ENCODE results near the gene AMN. TPM values are rescaled to one million over a fixed set of nuclear protein-coding genes. Genes with fewer than 3 reads are reported as not detected.

AMN gene
- total RNA-seq, 2 experiments from 2014 or later = 0.15 to 0.30 TPM

DNA sequence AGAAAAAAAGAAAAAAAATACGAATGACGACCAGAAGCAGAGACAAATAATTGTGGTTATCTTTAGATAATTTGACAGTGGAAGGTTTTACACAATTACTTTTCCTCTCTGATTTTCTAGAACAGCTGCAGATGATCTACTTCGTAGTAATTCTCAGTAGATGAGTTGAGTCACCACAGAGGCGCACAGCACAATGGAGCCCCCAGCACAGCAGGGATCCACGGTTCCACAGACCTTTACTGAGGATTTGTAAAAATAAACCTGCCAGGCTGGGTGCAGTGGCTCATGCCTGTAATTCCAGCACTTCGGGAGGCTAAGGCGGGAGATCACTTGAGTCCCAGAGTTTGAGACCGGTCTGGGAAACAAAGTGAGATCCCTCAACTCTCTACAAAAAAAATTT is 29.3 kb downstream of the AMN start:
- Mint-ChIP-seq H3K9me3 (no peaks in the 10 kb centered on the region), H3K4me1 (peaks cover 24% of the 10 kb centered on the region), H3K27me3 (no peaks in the 10 kb centered on the region), H3K4me3 (no peak overlapping the region), H3K36me3 (ENCODE audit: low read depth) (peaks cover 3% of the 10 kb centered on the region), H3K27ac (no peak overlapping the region)
- ChIA-PET CTCF (no interaction called here), POLR2A (no interaction called here)
- DNase-seq = no peak

GRCh38 chr14:102952276-102952675 is 29.8 kb downstream of the AMN start:
- H3K27me3 Mint-ChIP-seq = no peaks in the 10 kb centered on the region
- no peaks in the 10 kb centered on the region for H3K9me3 Mint-ChIP-seq
- POLR2A ChIA-PET = no interaction called here
- CTCF ChIA-PET = no interaction called here
- no peak for DNase-seq
- peaks cover 19% of the 10 kb centered on the region for H3K4me1 Mint-ChIP-seq
- no peak overlapping the region for H3K27ac Mint-ChIP-seq
- H3K36me3 Mint-ChIP-seq (ENCODE audit: low read depth) = peaks cover 3% of the 10 kb centered on the region
- no peak overlapping the region for H3K4me3 Mint-ChIP-seq

DNA sequence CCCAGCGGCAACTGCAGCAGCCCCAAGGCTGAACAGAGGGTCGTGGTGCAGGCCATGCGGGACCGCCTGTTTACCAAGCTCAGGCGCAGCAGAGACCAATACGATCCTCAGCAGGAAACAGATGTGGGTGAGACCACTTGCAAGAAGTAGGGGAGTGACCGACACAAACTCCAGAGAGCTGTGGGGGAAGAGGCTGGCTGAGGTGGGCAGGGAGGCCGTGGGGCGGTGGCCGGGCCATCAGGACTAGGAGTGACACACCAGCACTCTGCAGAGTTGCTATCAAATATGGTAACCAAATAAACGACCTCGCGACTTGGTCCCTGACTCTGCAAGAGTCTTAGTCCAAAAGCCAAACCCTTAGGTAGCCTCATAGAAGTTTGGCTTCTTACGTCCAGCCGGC is 30.6 kb downstream of the AMN start:
- Mint-ChIP-seq H3K27ac (no peak overlapping the region), H3K4me3 (no peak overlapping the region), H3K27me3 (no peaks in the 10 kb centered on the region), H3K36me3 (ENCODE audit: low read depth) (peaks cover 3% of the 10 kb centered on the region), H3K9me3 (no peaks in the 10 kb centered on the region), H3K4me1 (peaks cover 13% of the 10 kb centered on the region)
- DNase-seq = no peak
- CTCF ChIA-PET = no interaction called here
- POLR2A ChIA-PET = no interaction called here

- DNase-seq = no peak
- POLR2A ChIA-PET = no interaction called here
- Mint-ChIP-seq H3K27me3 (no peaks in the 10 kb centered on the region), H3K36me3 (ENCODE audit: low read depth) (peaks cover 3% of the 10 kb centered on the region), H3K4me1 (peaks cover 7% of the 10 kb centered on the region), H3K27ac (no peak overlapping the region), H3K9me3 (no peaks in the 10 kb centered on the region), H3K4me3 (no peak overlapping the region)
- CTCF ChIA-PET = no interaction called here
Measured at GRCh38 chr14:102954081-102954789, 31.8 kb downstream of the AMN start.

DNA sequence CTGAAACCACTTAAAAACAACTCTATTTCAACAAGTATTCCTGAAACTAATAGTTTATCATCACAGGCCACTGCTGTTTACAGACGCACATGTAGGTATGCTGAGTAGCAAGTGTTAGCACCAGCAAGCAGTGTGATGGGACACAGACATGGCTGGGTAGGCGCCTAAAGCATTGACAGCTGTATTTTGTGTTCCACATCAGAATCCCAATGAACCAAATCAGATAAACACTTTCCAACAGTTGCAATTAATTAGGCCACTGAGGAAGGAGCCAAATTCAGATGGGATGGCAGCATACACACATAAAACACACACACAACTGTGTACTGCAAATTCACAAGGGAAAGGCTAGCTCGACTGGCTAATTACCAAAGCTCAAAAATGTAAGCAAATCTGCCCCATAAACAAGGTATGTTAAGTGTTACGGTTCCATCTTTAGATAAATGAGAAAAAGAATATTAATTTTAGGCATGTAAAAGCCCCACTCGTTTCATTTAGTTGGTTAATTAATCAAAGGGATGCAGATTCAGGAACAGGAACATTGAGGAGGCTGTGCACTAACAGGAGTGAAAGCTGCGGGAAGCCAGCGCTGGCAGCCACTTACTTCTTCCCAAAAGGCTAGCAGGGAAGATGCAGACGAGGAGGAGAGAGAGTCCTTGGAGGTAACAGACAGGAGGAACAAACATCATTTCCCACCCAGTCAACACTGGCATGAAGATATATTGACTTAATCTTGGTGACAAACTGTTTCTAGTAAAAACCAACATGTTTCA is 33.4 kb downstream of the AMN start:
- Mint-ChIP-seq H3K27ac (no peak overlapping the region), H3K4me3 (no peak overlapping the region), H3K36me3 (ENCODE audit: low read depth) (no peaks in the 10 kb centered on the region), H3K27me3 (no peaks in the 10 kb centered on the region), H3K9me3 (no peaks in the 10 kb centered on the region), H3K4me1 (no peaks in the 10 kb centered on the region)
- ChIA-PET CTCF (interaction anchor here (1.2 kb wide), 1 partner anchor 21 kb away, joined by 4 read pairs; no protein-coding TSS in a partner anchor), POLR2A (no interaction called here)
- DNase-seq = no peak

DNA sequence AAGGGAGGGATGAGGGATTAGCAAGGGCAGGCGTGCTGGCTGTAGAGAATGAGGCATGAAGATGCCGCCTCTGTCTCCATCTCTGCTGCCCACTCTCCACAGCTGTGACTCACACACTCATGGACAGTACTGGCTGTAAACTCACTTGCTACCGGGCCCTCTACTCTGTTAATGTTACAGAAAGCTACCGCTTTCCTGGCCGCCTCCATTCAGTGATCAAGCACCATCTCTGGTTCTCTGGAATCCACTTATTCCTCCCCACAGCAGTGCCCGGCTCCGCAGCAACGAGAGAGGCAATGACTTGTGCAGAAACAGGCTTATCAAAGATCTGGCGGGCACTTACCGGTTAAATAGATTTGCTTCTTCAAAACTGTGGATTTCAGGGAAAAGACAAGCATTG is 34.8 kb downstream of the AMN start:
- H3K36me3 Mint-ChIP-seq (ENCODE audit: low read depth) = no peaks in the 10 kb centered on the region
- no peak overlapping the region for H3K4me3 Mint-ChIP-seq
- CTCF ChIA-PET = interaction anchor here (1.3 kb wide), 1 partner anchor 8 kb away, joined by 3 read pairs; no protein-coding TSS in a partner anchor
- no peak overlapping the region for H3K27ac Mint-ChIP-seq
- H3K9me3 Mint-ChIP-seq = no peaks in the 10 kb centered on the region
- no peaks in the 10 kb centered on the region for H3K27me3 Mint-ChIP-seq
- POLR2A ChIA-PET = no interaction called here
- H3K4me1 Mint-ChIP-seq = no peaks in the 10 kb centered on the region
- DNase-seq = no peak

- Mint-ChIP-seq H3K36me3 (ENCODE audit: low read depth) (no peaks in the 10 kb centered on the region), H3K27me3 (no peaks in the 10 kb centered on the region), H3K27ac (no peak overlapping the region), H3K9me3 (no peaks in the 10 kb centered on the region), H3K4me3 (no peak overlapping the region), H3K4me1 (no peaks in the 10 kb centered on the region)
- CTCF ChIA-PET = interaction anchor here (0.6 to 1.3 kb wide), 3 partner anchors 9 to 1858 kb away, joined by 3 read pairs; no protein-coding TSS in a partner anchor
- POLR2A ChIA-PET = no interaction called here
- DNase-seq = no peak
Measured at GRCh38 chr14:102958461-102958860, 36.0 kb downstream of the AMN start.

GRCh38 chr14:102962111-102962627 is 39.7 kb downstream of the AMN start:
- H3K36me3 Mint-ChIP-seq (ENCODE audit: low read depth) = no peaks in the 10 kb centered on the region
- no peaks in the 10 kb centered on the region for H3K27me3 Mint-ChIP-seq
- H3K4me3 Mint-ChIP-seq = no peak overlapping the region
- H3K4me1 Mint-ChIP-seq = no peaks in the 10 kb centered on the region
- CTCF ChIA-PET = no interaction called here
- POLR2A ChIA-PET = no interaction called here
- no peaks in the 10 kb centered on the region for H3K9me3 Mint-ChIP-seq
- DNase-seq = no peak
- no peak overlapping the region for H3K27ac Mint-ChIP-seq

GRCh38 chr14:102964152-102964730 is 41.8 kb downstream of the AMN start:
- H3K36me3 Mint-ChIP-seq (ENCODE audit: low read depth) = no peaks in the 10 kb centered on the region
- no peaks in the 10 kb centered on the region for H3K9me3 Mint-ChIP-seq
- no peak overlapping the region for H3K4me3 Mint-ChIP-seq
- no peak for DNase-seq
- no peak overlapping the region for H3K27ac Mint-ChIP-seq
- ChIA-PET POLR2A (no interaction called here), CTCF (no interaction called here)
- H3K4me1 Mint-ChIP-seq = no peaks in the 10 kb centered on the region
- H3K27me3 Mint-ChIP-seq = no peaks in the 10 kb centered on the region

- Mint-ChIP-seq H3K9me3 (no peaks in the 10 kb centered on the region), H3K27ac (no peak overlapping the region), H3K4me3 (no peak overlapping the region), H3K27me3 (no peaks in the 10 kb centered on the region), H3K36me3 (ENCODE audit: low read depth) (no peaks in the 10 kb centered on the region), H3K4me1 (no peaks in the 10 kb centered on the region)
- ChIA-PET CTCF (interaction anchor here (2.1 kb wide), 1 partner anchor 11 kb away, joined by 8 read pairs; no protein-coding TSS in a partner anchor), POLR2A (no interaction called here)
- no peak for DNase-seq
Measured at GRCh38 chr14:102965282-102965681, 42.8 kb downstream of the AMN start.

- Mint-ChIP-seq H3K9me3 (no peaks in the 10 kb centered on the region), H3K27me3 (no peaks in the 10 kb centered on the region), H3K36me3 (ENCODE audit: low read depth) (no peaks in the 10 kb centered on the region), H3K4me1 (no peaks in the 10 kb centered on the region), H3K27ac (no peak overlapping the region), H3K4me3 (no peak overlapping the region)
- POLR2A ChIA-PET = no interaction called here
- CTCF ChIA-PET = interaction anchor here (2.1 kb wide), 1 partner anchor 10 kb away, joined by 8 read pairs; no protein-coding TSS in a partner anchor
- DNase-seq = no peak
Measured at GRCh38 chr14:102965971-102966655, 43.6 kb downstream of the AMN start.

DNA sequence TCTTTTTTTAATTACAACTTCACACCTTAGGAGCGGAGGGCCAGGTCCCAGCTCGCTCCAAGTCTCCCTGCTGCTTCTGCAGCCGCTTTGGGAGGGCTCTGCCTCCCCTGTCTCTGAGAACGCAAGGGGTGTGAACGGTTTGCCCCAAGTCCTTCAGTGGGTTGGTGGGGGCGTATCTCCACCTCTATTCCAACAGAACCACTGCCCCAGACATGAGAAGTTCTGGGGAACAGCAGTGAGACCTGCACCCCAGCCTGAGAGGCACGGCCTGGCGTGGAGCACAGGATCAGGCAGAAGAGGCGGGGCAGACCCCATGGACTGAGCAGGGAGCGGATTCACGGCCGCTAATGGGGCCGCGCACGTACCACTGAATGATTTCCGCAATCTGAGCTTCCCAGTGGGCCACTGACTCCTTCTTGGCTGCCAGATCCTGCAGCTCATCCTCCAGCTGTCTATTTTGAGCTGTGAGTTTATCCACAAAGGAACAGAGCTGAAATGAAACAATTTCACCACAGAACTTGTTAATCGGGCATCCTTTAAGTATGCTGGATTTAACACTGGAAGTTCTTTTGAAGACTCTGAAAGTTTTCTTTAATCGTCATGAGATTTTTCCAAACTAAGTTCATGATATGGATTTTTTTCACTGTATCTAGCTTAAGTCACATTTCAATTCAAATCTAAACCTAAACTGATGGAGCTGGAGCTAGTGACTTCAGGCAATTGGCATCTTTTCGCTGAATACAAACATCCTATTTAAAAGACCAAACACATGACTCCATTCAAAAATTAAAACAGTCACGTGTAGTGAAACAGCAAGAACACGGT is 44.4 kb downstream of the AMN start:
- Mint-ChIP-seq H3K4me3 (no peak overlapping the region), H3K9me3 (no peaks in the 10 kb centered on the region), H3K4me1 (no peaks in the 10 kb centered on the region), H3K36me3 (ENCODE audit: low read depth) (no peaks in the 10 kb centered on the region), H3K27me3 (no peaks in the 10 kb centered on the region), H3K27ac (no peak overlapping the region)
- no peak for DNase-seq
- CTCF ChIA-PET = interaction anchor here (0.6 to 2.1 kb wide), 2 partner anchors 9 to 82 kb away, joined by 3 to 8 read pairs; no protein-coding TSS in a partner anchor
- POLR2A ChIA-PET = no interaction called here

Measured in activated CD4-positive, alpha-beta T cell treated with anti-CD3 and anti-CD28 coated beads, Interleukin-2, amount 10 ng/mL, durations not matched to agents 7 days and 5 days (primary cell).